Endometrial microvascular endothelial cells (primary cell): ENCODE results near the gene EXOSC2. TPM values are rescaled to one million over a fixed set of nuclear protein-coding genes. Genes with fewer than 3 reads are reported as not detected.
"Not testable (repeated sequence)": the region's sequence is repeated elsewhere in the genome, so short reads cannot be mapped to it uniquely, and the experiment has no call there.

Experiments
- in situ Hi-C: cut with HindIII; loops from 2 replicates; pipeline ENCODE4 v1.10.0; 2017; ENCODE audit warnings: low sequenced_read_pairs, low pct_unique_long_range_greater_than_20kb; ENCODE audit errors: inconsistent ontology term
- total RNA-seq: library from RNA; depleted of rRNA; stranded (reverse); fragments of >200 nt; gene quantifications from one replicate; pipeline ENCODE4 v1.2.3, GENCODE V29; 2015; ENCODE audit errors: inconsistent ontology term

The EXOSC2 gene
- total RNA-seq, 1 donor from 2014 or later: 39.8 TPM

GRCh38 chr9:130665431-130666392, 27.9 kb upstream of the EXOSC2 start:
- in situ Hi-C loops: no loop called here

GRCh38 chr9:130666393-130667119, 27.0 kb upstream of the EXOSC2 start:
- in situ Hi-C loops: no loop called here

GRCh38 chr9:130667120-130667435, 26.5 kb upstream of the EXOSC2 start:
- in situ Hi-C loops: no loop called here

GRCh38 chr9:130668196-130668595, 25.4 kb upstream of the EXOSC2 start:
- in situ Hi-C loops: no loop called here

GRCh38 chr9:130668659-130669058, 24.9 kb upstream of the EXOSC2 start:
- in situ Hi-C loops: no loop called here

GRCh38 chr9:130669965-130670364, 23.6 kb upstream of the EXOSC2 start:
- in situ Hi-C loops: no loop called here

GRCh38 chr9:130670644-130671043, 22.9 kb upstream of the EXOSC2 start:
- in situ Hi-C loops: no loop called here

- in situ Hi-C loops: no loop called here
These were observed 21.1 kb upstream of the EXOSC2 start for GRCh38 chr9:130672466-130672865.

- in situ Hi-C loops: no loop called here
These were observed 20.5 kb upstream of the EXOSC2 start for GRCh38 chr9:130672933-130673615.

GRCh38 chr9:130675396-130675795, 18.2 kb upstream of the EXOSC2 start:
- in situ Hi-C loops: no loop called here

GRCh38 chr9:130677252-130677651, 16.3 kb upstream of the EXOSC2 start:
- in situ Hi-C loops: no loop called here

- in situ Hi-C loops: no loop called here
These were observed 12.5 kb upstream of the EXOSC2 start for GRCh38 chr9:130680836-130681768.

GRCh38 chr9:130681769-130682420, 11.7 kb upstream of the EXOSC2 start:
- in situ Hi-C loops: no loop called here

- in situ Hi-C loops: no loop called here
These were observed 11.0 kb upstream of the EXOSC2 start for GRCh38 chr9:130682421-130683121.

GRCh38 chr9:130685104-130685503, 8.5 kb upstream of the EXOSC2 start:
- in situ Hi-C loops: no loop called here

- in situ Hi-C loops: not testable (repeated sequence)
These were observed 7.6 kb upstream of the EXOSC2 start for GRCh38 chr9:130685945-130686344.

GRCh38 chr9:130687615-130688014, 6.0 kb upstream of the EXOSC2 start:
- in situ Hi-C loops: no loop called here

- in situ Hi-C loops: no loop called here
These were observed 5.5 kb upstream of the EXOSC2 start for GRCh38 chr9:130688072-130688471.
